Brain microvascular endothelial cell (primary cell): Measurements from ENCODE around the gene MKRN2OS.

Source experiments
- DNase-seq: peaks from one replicate; pipeline ENCODE4 v3.0.0-alpha.2; 2020
- H3K27ac ChIP-seq: fragments of 250-450 bp; sonication (Bioruptor Pico); 2 replicates; pipeline ENCODE4 v1.5.1; 2020; ENCODE audit warnings: mild to moderate bottlenecking, moderate library complexity
- H3K27me3 ChIP-seq: fragments of 250-450 bp; sonication (Bioruptor Pico); replicated peaks from 2 replicates; pipeline ENCODE4 v1.5.1; 2020; ENCODE audit warnings: mild to moderate bottlenecking
- H3K36me3 ChIP-seq: fragments of 250-450 bp; sonication (Bioruptor Pico); replicated peaks from 2 replicates; pipeline ENCODE4 v1.5.1; 2020; ENCODE audit warnings: mild to moderate bottlenecking
- H3K4me3 ChIP-seq: 2 replicates; pipeline ENCODE4 v1.5.1; 2011; ENCODE audit warnings: low read depth, mild to moderate bottlenecking, control low read depth, low read length, moderate library complexity
- CTCF ChIP-seq: IDR thresholded peaks from 2 replicates; pipeline ENCODE4 v1.5.1; 2011; ENCODE audit warnings: low read depth, mild to moderate bottlenecking, moderate library complexity, low read length, control low read depth, inconsistent platforms; ENCODE audit errors: missing control alignments
- in situ Hi-C: cut with HindIII; loops from 2 replicates; pipeline ENCODE4 v1.10.0; 2017; ENCODE audit warnings: low sequenced_read_pairs, low pct_ligation_motif_present

Gene MKRN2OS

GRCh38 chr3:12495749-12496452, 49.4 kb downstream of the MKRN2OS start:
- in situ Hi-C loops = no loop called here
- Histone ChIP-seq H3K36me3 (peaks cover 21% of the 10 kb centered on the region), H3K4me3 (no peak overlapping the region), H3K27me3 (no peaks in the 10 kb centered on the region), H3K27ac (no peak overlapping the region)
- no peak for DNase-seq
- peak; percentile 49 for TF ChIP-seq CTCF

DNA sequence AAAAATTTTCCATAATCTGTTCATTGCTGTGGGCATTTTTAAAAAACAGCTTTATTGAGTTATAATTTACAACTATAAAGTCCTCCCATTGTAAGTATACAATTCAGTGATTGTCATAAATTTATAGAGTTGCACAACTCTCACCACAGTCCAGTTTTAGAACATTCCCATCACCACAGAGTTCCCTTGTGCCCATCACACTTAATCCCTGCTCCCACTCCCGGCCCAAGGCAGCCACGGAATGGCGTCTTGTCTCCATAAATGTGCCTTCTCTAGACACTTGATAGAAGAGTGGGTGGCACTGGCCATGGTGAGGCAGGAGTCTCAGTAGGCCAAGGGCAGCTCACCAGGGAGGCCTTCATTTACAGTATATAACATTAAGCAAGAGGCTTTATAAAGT, 54.8 kb downstream of the MKRN2OS start:
- no peaks in the 10 kb centered on the region for H3K27me3 ChIP-seq
- no peak overlapping the region for H3K27ac ChIP-seq
- TF ChIP-seq CTCF = no peak
- peaks cover 7% of the 10 kb centered on the region for H3K36me3 ChIP-seq
- in situ Hi-C loops = no loop called here
- no peak for DNase-seq
- H3K4me3 ChIP-seq = no peak overlapping the region

- Histone ChIP-seq H3K27ac (no peak overlapping the region), H3K4me3 (no peak overlapping the region), H3K27me3 (no peaks in the 10 kb centered on the region), H3K36me3 (peaks cover 7% of the 10 kb centered on the region)
- DNase-seq = no peak
- in situ Hi-C loops = no loop called here
- TF ChIP-seq CTCF = no peak
Measured at GRCh38 chr3:12489832-12490231, 55.5 kb downstream of the MKRN2OS start.
